Osteoblast (primary cell): ENCODE results near the gene SH2D3A. TPM values are rescaled to one million over a fixed set of nuclear protein-coding genes. Genes with fewer than 3 reads are reported as not detected.

Experiments used
- DNase-seq: peaks from one replicate; pipeline ENCODE4 v3.0.0; 2011; ENCODE audit warnings: low spot score, mixed read lengths; ENCODE audit not compliant: insufficient read length; ENCODE audit errors: missing footprints
- H2AFZ ChIP-seq: 2 replicates; pipeline ENCODE4 v1.6.0; 2011; ENCODE audit warnings: mild to moderate bottlenecking, low read length
- H3K27ac ChIP-seq: 2 replicates; pipeline ENCODE4 v1.5.1; 2011; ENCODE audit warnings: mild to moderate bottlenecking, low read depth, low read length, moderate library complexity
- H3K27me3 ChIP-seq: 2 replicates; pipeline ENCODE4 v1.6.0; 2012; ENCODE audit warnings: mild to moderate bottlenecking, control low read depth, inconsistent platforms, low read length, moderate library complexity; ENCODE audit not compliant: insufficient read depth
- H3K36me3 ChIP-seq: 2 replicates; pipeline ENCODE4 v1.5.1; 2011; ENCODE audit warnings: mild to moderate bottlenecking, low read length, control low read depth, moderate library complexity; ENCODE audit not compliant: insufficient read depth
- H3K4me1 ChIP-seq: 2 replicates; pipeline ENCODE4 v1.5.1; 2011; ENCODE audit warnings: mild to moderate bottlenecking, low read length, control low read depth, moderate library complexity; ENCODE audit not compliant: insufficient read depth
- H3K4me2 ChIP-seq: 2 replicates; pipeline ENCODE4 v1.6.0; 2011; ENCODE audit warnings: mild to moderate bottlenecking, low read length; ENCODE audit not compliant: insufficient read depth
- H3K4me3 ChIP-seq: fragments of 200-600 bp; sonication (generic); 3 replicates; pipeline ENCODE4 v1.5.1; 2012; ENCODE audit warnings: mild to moderate bottlenecking, low read length, inconsistent platforms; ENCODE audit not compliant: insufficient read depth
- H3K79me2 ChIP-seq: 2 replicates; pipeline ENCODE4 v1.6.0; 2012; ENCODE audit warnings: mild to moderate bottlenecking, low read length, control low read depth, inconsistent platforms; ENCODE audit not compliant: insufficient read depth
- H3K9me3 ChIP-seq: 2 replicates; pipeline ENCODE4 v1.5.1; 2011; ENCODE audit warnings: low read depth, low read length, control low read depth
- H4K20me1 ChIP-seq: 2 replicates; pipeline ENCODE4 v1.6.0; 2012; ENCODE audit warnings: mild to moderate bottlenecking, low read length, control low read depth; ENCODE audit not compliant: insufficient read depth
- CTCF ChIP-seq: IDR thresholded peaks from 2 replicates; pipeline ENCODE4 v1.5.1; 2011; ENCODE audit warnings: mild to moderate bottlenecking, low read depth, low read length, moderate library complexity; ENCODE audit errors: extremely low read depth
- total RNA-seq: library from RNA; depleted of rRNA; stranded (reverse); fragments of >200 nt; gene quantifications from 2 replicates; pipeline ENCODE4 v1.2.3, GENCODE V29; 2012

Gene SH2D3A
- total RNA-seq, 1 donor, result not detected

GRCh38 chr19:6774821-6775707 is 7.8 kb upstream of the SH2D3A start:
- H3K4me1 ChIP-seq, result no peaks in the 10 kb centered on the region
- TF ChIP-seq CTCF, result no peak
- no peaks in the 10 kb centered on the region for H3K9me3 ChIP-seq
- no peaks in the 10 kb centered on the region for H4K20me1 ChIP-seq
- H2AFZ ChIP-seq, result no peak overlapping the region
- H3K4me2 ChIP-seq, result no peak overlapping the region
- no peak for DNase-seq
- H3K27ac ChIP-seq, result no peak overlapping the region
- no peak overlapping the region for H3K4me3 ChIP-seq
- no peaks in the 10 kb centered on the region for H3K36me3 ChIP-seq
- no peaks in the 10 kb centered on the region for H3K27me3 ChIP-seq
- no peaks in the 10 kb centered on the region for H3K79me2 ChIP-seq

- no peaks in the 10 kb centered on the region for H3K9me3 ChIP-seq
- no peak for TF ChIP-seq CTCF
- no peaks in the 10 kb centered on the region for H3K79me2 ChIP-seq
- H2AFZ ChIP-seq, result no peak overlapping the region
- no peaks in the 10 kb centered on the region for H3K4me1 ChIP-seq
- no peak overlapping the region for H3K4me2 ChIP-seq
- no peak overlapping the region for H3K4me3 ChIP-seq
- H3K36me3 ChIP-seq, result no peaks in the 10 kb centered on the region
- no peaks in the 10 kb centered on the region for H3K27me3 ChIP-seq
- no peaks in the 10 kb centered on the region for H4K20me1 ChIP-seq
- no peak overlapping the region for H3K27ac ChIP-seq
- DNase-seq, result peak; percentile 62
These were observed 6.2 kb upstream of the SH2D3A start for GRCh38 chr19:6773323-6773931.

- Histone ChIP-seq H2AFZ (no peak overlapping the region), H3K27ac (no peak overlapping the region), H3K79me2 (no peaks in the 10 kb centered on the region), H4K20me1 (no peaks in the 10 kb centered on the region), H3K9me3 (no peaks in the 10 kb centered on the region), H3K4me3 (no peak overlapping the region), H3K27me3 (peaks cover 2% of the 10 kb centered on the region), H3K4me1 (no peaks in the 10 kb centered on the region), H3K36me3 (no peaks in the 10 kb centered on the region), H3K4me2 (no peak overlapping the region)
- DNase-seq, result peak; percentile 25
- no peak for TF ChIP-seq CTCF
These were observed 5.7 kb upstream of the SH2D3A start for GRCh38 chr19:6772866-6773322.
